Activated CD4-positive, alpha-beta T cell treated with anti-CD3 and anti-CD28 coated beads for 1 hour (primary cell): ENCODE results near the gene PDPR.
"Not testable (repeated sequence)": the region's sequence is repeated elsewhere in the genome, so short reads cannot be mapped to it uniquely, and the experiment has no call there.

Source experiments
- DNase-seq: peaks from one replicate; pipeline ENCODE4 v3.0.0-alpha.2; 2020

PDPR gene

DNA sequence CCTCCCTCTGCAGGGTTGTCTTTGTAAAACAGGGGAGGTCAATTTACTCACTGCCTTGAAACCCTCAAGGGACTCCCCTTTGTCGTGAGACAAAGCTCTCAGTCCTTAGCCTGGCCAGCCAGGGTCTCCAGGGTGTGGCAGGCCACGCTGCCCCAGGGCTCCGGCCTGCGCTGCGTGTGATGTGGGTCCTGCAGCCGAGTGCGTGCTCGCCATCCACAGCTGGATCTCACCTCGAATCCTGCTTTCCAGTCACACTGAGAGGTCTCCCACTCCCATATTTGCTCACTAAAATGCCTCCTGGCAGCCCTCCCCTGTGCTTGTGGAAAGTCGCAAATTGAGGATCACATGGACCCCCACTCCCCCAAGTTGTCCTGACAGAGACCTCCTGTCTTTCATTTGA lies 49.5 kb downstream of the PDPR start:
- DNase-seq, result no peak

DNA sequence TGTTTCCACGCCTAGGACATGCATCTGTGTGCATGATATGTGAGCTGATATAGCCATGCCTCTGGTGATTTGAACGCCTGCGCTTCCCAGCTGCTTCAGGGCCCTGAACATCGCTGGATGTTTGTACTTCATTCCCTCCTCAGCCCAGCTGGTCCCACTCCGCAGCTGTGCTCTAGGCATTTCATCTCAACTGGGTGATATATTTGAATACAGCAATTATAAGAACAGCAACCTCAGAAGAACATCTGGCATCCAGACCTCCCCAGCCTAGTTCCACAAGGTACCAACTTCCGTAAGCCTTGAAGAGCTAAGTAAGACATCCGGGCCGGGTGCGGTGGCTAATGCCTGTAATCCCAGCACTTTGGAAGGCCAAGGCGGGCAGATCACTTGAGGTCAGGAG lies 52.6 kb downstream of the PDPR start:
- not testable (repeated sequence) for DNase-seq

DNA sequence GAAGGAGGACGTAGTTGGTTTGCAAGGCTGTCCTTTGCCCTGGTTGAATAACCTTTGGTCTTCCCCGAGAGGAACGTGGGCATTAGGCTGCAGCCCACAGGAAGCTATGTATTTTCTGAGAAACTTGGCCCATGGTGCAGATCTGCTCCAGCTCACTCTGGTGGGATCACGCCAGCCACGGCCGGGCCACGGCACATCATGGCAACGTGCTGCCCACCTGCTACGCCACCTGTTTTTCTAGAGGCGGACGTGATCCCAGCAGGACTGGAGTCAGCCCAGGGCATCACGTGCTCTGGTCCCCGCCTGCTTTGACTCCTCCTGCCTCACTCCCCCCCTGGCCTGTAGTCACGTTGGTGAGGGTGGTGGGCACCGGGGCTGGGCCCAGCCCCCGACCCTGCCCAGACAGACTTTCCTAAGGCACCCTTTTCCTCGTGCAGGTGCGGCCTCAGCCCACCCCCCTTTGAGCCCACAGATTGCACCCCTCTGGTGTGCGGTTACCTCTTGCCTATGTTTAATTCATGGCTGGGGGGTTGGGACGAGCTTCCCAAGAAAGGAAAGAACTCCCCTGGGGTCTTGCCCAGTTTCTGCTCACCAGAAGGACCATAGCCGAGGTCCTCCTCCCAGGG lies 59.2 kb downstream of the PDPR start, which contains the start of gene CLEC18C:
TSS of gene CLEC18C (plus strand) at position 576 of the 626 bp plus-strand sequence. CDS start 492 bp downstream, outside the sequence.
- not testable (repeated sequence) for DNase-seq

DNA sequence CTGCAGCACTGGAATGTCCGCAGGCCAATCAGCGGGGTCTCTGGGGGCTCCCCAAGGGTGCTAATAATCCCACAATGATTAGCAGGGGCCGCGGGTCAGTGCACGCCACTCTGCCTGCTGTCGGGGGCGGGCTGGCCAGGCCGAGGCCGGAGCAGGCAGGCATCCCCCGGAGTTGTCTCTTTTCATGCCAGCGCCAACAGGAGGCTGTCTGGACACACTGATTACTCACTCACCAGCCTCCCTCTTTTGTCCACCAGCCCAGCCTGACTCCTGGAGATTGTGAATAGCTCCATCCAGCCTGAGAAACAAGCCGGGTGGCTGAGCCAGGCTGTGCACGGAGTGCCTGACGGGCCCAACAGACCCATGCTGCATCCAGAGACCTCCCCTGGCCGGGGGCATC lies 59.8 kb downstream of the PDPR start:
- DNase-seq, result not testable (repeated sequence)

DNA sequence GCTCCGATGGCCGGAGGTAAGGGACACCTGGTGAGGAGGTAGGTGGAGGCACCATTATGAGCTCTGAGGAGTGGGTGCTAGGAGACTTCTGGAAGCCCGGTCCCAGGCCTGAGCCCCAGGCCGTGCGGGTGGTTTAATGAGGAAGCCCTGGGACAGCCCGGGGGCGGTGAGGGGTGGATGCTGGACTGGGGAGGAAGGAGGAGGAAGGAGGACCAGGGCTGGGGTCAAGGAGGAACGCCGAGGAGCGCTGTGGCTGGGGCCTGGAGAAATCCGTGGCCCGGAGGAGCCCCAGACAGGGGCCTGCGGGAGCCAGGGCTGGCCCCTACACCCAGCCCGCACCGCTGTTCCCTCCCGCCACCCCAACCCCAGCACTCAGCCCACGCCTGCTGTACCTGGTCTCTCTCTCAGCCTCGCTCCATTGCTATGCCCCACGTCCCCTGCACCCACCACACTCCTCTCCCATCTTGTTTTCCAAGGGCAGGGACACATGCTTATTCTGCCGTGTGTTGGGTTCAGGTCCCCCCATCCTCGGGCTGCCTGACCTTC lies 60.3 kb downstream of the PDPR start:
- DNase-seq, result not testable (repeated sequence)

DNA sequence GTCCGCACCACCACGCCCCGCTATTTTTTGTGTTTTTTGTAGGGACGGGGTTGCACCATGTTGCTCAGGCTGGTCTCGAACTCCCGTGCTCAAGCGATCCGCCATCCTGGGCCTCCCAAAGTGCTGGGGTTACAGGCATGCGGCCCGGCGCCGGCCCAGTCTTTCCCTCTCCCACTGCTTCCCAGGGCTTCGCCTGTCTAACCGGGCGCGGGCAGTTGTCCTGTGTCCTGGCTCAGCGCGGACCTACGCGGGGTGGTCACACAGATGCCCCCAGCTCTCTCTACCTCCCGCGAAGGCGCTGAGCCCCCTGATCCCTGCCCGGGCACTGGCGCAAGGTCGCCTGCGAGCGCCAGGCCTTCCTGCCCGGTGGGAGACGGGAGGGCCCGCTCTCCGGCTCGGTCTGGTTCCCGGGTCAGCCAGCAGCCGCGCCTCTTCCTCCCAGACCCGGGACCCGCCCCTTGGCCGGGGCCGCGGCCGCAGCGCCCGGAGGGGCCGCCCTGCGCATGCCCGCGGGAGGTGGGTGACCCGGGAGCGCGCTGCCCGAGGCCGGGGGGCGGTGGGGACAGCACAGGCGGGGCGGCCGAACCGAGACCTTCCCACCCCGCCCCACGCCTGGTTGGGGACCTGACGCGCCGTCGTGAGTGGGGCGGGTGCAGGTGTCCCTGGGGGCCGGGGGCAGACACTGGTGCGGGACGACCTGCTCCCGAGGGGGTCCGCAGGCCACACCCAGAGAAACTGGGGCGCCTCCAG lies 73.9 kb downstream of the PDPR start:
- not testable (repeated sequence) for DNase-seq

DNA sequence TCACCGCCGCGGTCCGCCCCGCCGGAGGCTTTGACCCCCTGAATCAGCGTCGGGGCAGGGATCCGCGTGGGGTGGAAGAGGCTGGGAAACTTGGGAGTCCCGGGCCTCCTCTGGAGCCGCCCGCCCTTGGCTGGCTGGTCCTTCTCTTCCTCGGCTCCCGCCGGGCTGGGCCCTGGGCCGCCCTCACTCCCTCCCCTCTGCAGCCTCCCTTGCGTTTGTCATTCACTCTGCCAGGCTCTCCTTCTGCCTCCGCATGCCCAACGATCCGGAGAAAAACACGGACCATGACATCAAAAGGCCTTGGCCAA lies 74.4 kb downstream of the PDPR start:
- DNase-seq, result not testable (repeated sequence)

DNA sequence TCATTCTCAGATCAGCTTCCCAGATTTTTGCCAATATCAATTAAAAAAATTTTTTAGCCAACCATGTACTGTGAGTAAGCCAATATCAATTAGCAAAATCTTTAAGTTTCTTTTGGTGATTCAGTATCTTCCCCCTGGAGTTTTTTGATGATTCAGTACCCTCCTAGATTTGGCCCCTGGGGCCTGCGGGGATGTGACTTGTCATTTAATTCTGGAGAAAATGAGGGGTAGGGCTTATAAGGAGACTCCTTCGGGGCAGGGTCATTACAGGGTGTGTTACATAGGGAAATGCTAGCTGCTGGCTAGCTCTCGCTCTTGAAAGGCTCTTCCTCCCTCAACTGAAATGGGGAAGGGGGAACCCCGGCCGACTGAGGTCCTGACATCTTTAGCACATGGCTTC lies 76.4 kb downstream of the PDPR start:
- not testable (repeated sequence) for DNase-seq

DNA sequence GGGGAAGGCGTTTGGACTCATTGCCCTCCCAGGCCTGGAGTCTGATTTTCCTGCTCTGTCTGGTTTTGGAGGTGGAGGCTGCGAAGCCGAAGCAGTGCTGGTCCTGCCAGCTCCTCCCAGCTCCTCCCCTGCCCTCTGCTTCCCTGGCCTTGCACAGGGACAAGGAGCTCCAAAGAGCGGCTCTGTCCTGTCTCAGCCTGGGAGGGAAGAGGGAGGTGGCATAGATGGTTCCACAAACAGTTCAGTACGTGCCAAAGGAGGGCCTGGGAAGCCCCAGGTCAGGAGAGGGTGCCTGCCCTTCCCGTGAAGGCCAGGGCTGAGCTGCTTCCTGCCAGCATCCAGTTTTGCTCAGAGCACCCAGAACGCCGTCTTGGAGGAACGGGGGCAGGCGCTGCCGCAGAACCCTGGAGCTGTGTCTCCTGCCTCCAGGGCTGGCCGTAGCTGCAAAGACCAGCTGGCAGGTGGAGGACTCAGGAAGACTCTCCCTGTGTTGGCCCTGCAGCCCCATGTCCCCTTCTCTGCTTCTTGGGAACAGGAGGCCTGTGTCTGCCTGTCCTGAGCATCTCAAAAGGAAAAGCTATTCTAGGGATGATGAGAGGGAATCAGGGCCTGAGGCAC lies 82.7 kb downstream of the PDPR start:
- not testable (repeated sequence) for DNase-seq

DNA sequence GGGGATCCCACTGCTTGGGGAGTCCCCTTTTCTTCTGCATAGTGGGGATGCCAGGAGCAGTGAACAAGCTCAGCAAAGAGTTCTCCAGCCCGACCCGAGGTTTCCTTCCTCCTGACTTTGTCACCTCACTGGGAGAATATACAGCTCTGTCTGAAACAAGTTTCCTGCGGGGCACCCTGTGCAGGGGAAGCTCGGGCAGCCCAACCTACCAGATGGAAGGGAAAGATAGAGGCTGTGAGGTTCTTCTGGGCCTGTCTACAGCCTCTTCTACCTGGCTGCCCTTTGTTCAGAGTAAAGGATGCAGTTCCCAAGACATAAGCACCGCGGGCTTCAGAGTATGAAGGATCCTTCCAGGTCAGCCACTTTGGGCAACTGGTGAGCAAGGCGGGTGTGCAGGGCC lies 83.5 kb downstream of the PDPR start:
- not testable (repeated sequence) for DNase-seq

DNA sequence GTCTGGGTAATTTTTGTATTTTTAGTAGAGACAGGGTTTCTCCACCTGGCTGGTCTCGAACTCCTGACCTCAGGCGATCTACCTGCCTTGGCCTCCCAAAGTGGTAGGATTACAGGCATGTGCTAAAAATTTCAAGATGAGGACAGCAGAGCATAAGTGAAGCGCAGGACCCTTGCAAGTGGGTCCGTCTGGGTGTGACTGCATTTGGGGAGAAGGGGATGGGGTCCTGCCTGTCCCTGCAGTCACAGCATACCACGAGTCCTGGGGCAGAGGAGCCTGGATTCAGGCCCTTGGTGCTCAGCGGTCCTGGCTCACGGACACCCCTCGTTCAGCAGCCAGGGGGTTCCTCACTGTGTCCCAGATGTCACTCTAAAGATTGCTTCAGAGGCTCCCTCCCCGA lies 84.1 kb downstream of the PDPR start:
- DNase-seq, result not testable (repeated sequence)

DNA sequence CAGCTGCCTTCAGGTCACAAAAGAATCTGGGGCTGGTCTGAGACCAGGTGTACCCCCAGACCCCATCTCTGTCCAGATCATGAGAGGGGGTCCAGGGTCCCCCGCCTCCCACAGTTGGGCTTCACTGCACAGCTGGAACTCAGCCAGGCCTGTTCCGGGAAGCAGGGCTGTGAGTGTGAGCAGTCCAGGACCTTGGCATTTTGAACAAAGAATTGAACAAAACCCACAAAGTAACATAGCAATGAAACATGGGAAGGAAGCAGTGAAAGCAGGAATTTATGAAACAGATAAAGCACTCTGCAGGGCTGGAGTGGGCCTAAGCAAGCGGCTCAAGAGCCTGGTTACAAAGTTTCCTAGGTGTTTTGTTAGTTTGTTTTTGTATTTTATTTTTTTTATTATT lies 84.5 kb downstream of the PDPR start:
- DNase-seq, result not testable (repeated sequence)

DNA sequence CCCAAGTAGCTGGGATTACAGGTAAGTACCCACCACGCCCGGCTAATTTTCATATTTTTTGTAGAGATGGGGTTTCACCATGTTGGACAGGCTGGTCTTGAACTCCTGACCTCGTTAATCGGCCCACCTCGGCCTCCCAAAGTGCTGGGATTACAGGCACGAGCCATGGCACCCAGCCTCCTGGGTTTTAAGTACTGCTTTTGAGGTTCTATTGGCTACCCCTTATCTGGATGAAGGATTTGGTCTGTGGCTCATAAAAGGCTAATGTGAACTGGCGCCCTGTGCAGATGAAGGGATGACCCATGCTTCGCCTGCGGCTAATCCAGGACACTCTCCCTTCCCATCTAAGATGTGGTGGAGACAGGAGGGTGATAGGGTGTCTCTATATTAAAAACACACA lies 85.0 kb downstream of the PDPR start:
- not testable (repeated sequence) for DNase-seq

DNA sequence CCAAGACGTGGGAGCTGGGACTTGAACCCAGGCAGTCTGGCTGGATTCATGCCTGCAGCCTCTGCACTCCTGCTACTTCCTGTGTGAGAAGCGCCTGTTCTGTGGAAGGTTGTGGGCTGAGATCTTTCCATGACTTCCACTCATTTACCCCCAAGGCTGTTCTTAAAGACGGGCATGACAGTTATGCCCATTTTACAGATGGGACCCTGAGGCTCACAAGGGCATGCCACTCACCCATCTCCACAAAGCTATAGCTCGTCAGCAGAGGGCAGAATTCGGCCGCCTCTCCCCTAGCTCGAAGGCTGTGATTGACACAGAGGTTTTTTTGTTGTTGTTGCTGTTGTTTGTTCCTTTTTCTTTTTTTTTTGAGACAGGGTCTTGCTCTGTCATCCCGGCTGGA lies 85.9 kb downstream of the PDPR start:
- not testable (repeated sequence) for DNase-seq

DNA sequence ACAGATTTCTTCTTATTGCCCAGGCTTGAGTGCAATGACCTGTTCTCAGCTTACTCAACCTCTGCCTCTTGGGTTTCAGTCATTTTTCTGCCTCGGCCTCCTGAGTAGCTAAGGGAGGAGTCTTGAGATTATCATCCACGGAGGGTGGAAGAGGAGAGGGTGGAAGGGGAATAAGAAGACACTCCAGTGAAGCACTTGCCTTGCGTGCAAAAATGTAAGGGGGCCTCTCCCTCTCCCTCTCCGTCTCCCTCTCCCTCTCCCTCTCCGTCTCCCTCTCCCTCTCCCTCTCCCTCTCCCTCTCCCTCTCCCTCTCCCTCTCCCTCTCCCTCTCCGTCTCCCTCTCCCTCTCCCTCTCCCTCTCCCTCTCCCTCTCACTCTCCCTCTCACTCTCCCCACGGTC lies 89.4 kb downstream of the PDPR start:
- DNase-seq, result not testable (repeated sequence)

DNA sequence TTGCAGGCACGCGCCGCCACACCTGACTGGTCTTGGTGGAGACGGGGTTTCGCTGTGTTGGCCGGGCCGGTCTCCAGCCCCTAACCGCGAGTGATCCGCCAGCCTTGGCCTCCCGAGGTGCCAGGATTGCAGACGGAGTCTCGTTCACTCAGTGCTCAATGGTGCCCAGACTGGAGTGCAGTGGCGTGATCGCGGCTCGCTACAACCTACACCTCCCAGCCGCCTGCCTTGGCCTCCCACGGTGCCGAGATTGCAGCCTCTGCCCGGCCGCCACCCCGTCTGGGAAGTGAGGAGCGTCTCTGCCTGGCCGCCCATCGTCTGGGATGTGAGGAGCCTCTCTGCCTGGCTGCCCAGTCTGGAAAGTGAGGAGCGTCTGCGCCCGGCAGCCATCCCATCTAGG lies 89.9 kb downstream of the PDPR start:
- DNase-seq, result not testable (repeated sequence)

DNA sequence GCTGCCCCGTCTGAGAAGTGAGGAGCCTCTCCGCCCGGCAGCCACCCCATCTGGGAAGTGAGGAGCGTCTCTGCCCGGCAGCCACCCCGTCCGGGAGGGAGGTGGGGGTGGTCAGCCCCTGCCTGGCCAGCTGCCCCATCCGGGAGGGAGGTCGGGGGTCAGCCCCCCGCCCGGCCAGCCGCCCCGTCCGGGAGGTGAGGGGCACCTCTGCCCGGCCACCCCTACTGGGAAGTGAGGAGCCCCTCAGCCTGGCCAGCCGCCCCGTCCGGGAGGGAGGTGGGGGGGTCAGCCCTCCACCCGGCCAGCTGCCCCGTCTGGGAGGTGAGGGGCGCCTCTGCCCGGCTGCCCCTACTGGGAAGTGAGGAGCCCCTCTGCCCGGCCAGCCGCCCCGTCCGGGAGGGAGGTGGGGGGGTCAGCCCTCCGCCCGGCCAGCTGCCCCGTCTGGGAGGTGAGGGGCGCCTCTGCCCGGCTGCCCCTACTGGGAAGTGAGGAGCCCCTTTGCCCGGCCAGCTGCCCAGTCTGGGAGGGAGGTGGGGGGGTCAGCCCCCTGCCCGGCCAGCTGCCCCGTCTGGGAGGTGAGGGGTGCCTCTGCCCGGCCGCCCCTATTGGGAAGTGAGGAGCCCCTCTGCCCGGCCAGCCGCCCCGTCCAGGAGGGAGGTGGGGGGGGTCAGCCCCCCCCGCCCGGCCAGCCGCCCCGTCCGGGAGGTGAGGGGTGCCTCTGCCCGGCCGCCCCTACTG lies 90.7 kb downstream of the PDPR start:
- not testable (repeated sequence) for DNase-seq

DNA sequence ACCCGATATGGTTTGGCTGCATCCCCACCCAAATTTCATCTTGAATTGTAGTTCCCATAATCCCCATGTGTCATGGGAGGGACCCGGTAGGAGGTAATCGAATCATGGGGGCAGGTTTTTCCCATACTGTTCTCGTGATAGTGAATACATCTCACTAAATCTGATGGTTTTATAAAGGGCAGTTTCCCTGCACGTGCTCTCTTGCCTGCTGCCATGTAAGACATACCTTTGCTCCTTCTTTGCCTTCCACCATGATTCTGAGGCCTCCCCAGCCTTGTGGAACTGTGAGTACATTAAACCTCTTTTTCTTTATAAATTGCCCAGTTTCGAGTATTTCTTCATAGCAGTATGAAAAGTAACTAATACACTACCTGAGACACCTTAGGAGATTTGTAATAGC lies 92.2 kb downstream of the PDPR start:
- DNase-seq, result not testable (repeated sequence)
